ENCODE results near the gene DDX19B.
"Not testable (repeated sequence)": the region's sequence is repeated elsewhere in the genome, so short reads cannot be mapped to it uniquely, and the experiment has no call there.

DDX19B gene

GRCh38 chr16:70289229-70290094 lies 9.5 kb upstream of the DDX19B start, which contains the start of gene AARS1:
Gene AARS1 (minus strand): TSS chr16:70289506. CDS start chr16:70282763, 6,743 bp downstream.
- ATAC-seq: peak; percentile 99

DNA sequence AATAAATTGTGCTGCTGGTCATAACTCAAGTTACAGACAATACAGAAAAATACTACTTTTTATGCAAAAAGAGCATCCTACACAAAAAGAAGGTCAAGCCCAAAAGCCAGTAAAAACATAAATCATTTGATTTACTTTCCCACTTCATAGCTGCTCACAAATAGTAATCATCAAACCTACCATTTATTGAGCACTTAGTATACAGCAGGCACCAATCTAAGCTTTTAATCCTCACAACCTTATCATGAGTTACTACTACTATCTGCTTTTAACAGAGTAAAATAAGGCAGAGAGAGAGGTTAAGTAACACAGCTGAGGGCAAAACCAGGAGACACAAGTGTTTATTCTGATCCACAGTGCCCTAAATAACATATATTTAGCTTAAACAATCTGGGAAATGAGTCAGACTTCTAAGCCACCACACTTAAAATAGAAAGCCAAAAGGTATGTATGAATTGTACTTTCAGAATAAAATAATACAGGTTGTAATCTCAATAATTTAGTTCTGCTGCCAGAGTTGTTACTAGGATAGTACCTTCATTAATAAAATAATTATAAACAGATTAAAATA lies 8.0 kb upstream of the DDX19B start:
- ATAC-seq: no peak

GRCh38 chr16:70292148-70292547 lies 6.8 kb upstream of the DDX19B start:
- ATAC-seq: not testable (repeated sequence)

DNA sequence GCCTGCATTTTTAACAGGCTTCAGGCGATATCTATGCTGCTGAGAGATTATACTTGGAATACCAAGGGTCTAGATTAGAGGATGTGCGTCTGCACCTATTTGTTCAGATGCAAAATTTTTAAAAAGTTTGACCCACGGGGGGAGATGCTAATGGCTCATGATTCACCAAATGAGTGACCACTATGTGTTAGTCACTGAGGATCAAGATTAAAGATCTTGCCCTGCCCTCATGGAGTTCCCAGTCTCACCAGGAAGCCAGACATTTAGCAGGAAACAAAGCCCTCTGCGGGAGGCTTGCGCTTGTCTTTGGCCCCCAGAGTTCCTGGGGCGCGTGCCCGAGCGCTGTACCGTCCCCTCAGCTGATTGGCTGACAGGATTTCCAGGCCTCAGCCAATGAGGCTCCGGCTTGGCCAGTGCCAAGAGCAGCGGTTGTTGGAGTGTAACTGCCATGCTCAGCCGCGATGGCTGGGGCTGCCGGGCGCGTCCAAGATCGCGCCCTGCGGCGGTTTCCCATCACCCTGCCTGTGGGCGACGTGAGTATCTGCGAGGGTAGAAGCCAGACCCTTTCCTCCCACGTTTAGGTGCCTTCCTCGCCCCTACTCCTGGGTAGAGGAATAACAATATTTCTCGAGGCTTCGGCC lies 4.5 kb upstream of the DDX19B start:
- ATAC-seq: no peak

DNA sequence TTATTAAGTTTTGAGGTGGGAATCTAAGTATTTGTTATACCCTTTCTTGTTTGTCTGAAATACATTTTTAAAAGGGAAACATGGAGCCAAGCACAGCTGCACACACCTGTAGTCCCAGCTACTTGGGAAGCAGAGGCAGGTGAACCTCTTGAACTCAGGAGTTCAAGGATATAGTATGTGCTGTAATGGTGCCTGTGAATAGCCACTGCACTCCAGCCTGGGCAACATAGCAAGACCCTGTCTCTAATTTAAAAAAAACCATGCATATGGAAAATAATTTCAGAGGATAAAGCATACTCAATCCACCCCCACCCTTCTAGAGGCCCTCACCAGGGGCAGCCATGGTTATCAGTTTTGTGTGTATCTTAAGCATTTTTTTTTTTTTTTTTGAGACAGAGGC lies 3.4 kb upstream of the DDX19B start:
- no peak for ATAC-seq

- ATAC-seq: no peak
These were observed 2.1 kb downstream of the DDX19B start for GRCh38 chr16:70301121-70301520.

GRCh38 chr16:70302745-70303144 lies 3.8 kb downstream of the DDX19B start:
- ATAC-seq: peak; percentile 65 to 70

DNA sequence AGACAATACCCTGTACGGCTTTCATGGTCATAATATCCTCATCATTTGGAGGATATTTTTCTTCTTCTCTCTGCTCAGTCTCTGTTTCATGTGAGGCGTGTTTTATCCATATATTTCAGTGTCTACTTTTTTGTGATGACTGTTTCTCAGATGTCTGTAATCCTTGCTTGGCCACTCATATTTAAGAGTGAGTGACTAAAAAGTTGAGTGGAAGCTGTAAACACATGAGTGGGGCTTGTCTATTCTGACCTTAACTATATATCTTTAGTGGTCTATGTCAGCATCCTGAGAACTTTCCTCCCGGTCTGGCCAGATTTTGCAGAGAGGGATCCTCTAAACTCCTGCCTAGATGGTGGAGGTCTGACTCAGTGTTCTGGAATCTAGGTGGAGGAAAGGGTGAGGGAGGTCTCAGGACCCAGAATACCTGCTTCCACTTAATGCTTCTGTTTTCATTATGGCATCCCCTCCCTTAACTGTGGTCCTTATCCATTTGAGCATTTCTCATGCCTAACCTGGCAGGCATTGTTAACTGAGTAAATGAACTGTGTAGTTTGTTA lies 6.0 kb downstream of the DDX19B start:
- ATAC-seq: no peak

- ATAC-seq: no peak
These were observed 7.9 kb downstream of the DDX19B start for GRCh38 chr16:70306880-70307279.

GRCh38 chr16:70307726-70308125 lies 8.7 kb downstream of the DDX19B start:
- ATAC-seq: not testable (repeated sequence)

DNA sequence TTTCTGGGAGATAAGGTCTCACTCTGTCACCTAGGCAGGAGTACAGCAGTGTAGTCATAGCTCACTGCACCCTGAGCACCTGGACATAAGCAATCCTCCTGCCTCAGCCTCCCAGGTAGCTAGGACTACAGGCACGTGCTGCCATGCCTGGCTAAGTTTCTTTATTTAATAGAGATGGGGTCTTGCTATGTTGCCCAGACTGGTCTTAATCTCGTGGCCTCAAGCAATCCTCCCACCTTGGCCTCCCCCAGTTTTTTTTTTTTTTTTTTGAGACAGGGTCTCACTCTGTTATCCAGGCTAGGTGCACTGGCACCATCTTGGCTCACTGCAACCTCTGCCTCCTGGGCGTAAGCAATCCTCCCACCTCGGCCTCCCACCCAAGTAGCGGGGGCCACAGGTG lies 21.1 kb downstream of the DDX19B start:
- ATAC-seq: no peak

DNA sequence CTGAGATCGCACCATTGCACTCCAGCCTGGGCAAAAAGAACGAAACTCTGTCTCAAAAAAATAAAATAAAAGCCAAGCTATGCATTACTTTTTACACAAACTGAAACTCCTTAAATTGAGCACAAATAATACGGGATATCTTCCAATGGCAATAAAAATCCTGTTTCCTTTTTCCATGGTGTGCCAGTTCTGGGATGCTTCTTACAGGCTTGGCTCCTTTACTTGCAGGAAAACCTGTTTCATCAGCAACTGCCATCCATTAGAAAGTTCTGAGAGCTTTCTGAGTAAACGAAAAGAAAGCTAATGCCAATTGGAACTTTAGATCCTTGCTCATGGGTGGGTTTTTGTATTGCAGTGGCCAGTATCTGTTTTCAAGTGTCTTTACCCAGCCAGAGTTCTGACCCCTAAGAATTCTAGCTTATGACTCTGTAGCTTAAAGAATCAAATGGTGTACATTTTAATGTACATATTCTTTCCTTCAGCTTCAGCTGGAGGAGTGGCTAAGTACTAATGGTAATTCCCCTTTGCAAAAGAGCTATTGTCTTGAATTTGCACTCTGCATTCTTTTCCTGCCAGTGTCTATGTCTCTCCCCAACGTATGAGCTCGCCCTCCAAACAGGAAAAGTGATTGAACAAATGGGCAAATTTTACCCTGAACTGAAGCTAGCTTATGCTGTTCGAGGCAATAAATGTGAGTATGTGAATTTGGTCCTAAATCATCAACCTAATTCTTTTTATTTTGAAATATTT lies 26.2 kb downstream of the DDX19B start:
- ATAC-seq: no peak

DNA sequence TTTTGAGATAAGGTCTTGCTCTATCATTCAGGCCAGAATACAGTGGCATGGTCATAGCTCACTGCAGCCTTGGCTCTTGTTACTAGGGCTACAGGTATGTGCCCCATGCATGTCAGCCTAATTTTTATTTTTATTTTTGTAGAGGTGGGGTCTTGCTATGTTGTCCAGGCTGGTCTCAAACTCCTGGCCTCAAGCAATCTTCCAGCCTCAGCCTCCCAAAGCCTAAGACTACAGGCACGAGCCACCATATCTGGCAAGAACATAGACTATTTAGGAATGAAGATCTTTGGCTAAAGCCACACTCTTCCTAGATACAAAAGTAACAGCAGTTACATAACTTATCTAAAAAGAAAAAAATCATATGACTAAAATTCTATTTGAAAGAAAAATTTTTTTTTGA lies 32.1 kb downstream of the DDX19B start:
- no peak for ATAC-seq

- peak in 1 of 2 donors; percentile 38 for ATAC-seq
These were observed 32.8 kb downstream of the DDX19B start for GRCh38 chr16:70331588-70332358.

GRCh38 chr16:70332728-70333127 lies 33.7 kb downstream of the DDX19B start:
- ATAC-seq: not testable (repeated sequence)

- no peak for ATAC-seq
These were observed 38.8 kb downstream of the DDX19B start for GRCh38 chr16:70337814-70338213.

DNA sequence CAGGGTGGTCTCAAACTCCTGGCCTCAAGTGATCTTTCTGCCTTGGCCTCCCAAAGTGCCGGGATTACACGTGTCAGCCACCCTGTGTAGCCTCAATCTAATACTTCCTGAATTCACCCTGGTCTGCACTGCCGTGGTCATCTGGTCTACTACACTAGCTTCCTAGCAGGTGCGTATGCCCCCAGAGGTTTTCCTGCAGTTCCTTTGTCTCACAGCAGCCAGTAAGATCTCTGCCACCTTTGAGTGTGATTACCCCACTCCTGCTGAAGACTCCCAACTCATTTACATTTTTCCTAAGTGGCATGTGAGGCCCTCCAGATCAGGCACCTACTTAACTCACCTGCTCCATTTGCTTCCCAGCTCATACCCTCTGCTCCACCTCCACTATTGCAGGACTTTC lies 42.6 kb downstream of the DDX19B start:
- no peak for ATAC-seq

DNA sequence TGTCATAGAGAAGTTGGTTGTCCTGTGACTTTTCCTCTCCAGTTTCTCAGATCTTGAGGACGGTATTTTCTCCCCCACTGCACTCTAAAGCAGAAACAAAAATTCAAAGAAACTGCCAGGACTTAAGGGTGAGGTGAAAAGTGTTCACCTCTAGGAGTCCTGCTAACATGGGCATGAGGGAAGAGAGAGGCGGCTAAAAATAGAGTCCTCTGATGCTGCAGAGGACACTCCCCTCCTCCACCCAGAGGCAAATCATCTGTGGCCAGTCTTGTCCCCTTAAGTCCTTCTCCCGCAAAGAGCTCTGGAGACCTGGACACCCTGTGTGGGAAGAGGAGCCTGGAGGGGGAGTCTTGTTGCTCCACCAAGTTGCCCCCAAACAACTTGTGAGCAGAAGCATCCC lies 43.0 kb downstream of the DDX19B start:
- ATAC-seq: no peak

DNA sequence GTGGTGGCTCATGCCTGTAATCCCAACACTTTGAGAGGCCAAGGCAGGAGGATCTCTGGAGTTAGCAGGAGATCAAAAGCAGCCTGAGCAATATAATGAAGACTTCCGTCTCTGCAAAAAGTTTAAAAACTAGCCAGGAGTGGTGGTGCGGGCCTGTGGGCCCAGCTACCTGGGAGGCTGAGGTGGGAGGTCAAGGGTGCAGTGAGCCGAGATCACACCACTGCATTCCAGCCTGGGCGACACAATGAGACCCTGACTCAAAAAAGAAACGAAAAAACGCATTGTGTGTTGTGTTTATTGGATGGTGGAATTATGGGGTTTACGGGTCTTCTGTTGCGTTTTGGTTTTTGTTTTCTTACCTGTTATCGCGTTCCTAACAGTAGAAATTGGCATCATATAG lies 46.9 kb downstream of the DDX19B start:
- no peak for ATAC-seq

- no peak for ATAC-seq
These were observed 50.0 kb downstream of the DDX19B start for GRCh38 chr16:70348991-70349390.

- peak; percentile 28 to 30 for ATAC-seq
These were observed 50.8 kb downstream of the DDX19B start for GRCh38 chr16:70349783-70350182.

GRCh38 chr16:70359552-70359951 lies 60.6 kb downstream of the DDX19B start:
- no peak for ATAC-seq

Measured in activated CD4-positive, CD25-positive, alpha-beta regulatory T cell treated with anti-CD3 and anti-CD28 coated beads, Interleukin-2, amount 50 U/mL, for 24 hours (primary cell).